ENCODE results near the gene PPP4R3B. TPM values are rescaled to one million over a fixed set of nuclear protein-coding genes. Genes with fewer than 3 reads are reported as not detected.

The PPP4R3B gene
- total and polyA plus RNA-seq, 2 of the 8 experiments (the other 6 are each of a cell fraction or from before 2014, with no cell fraction given): 8.5 to 39.1 TPM

- WGBS, 2 experiments (ENCODE audit: extremely low coverage in 1 of 2, insufficient coverage in 1 of 2, insufficient read length in 1 of 2, insufficient replicate concordance in 2 of 2, low coverage in 1 of 2, low lambda C conversion rate in 2 of 2, missing lambda C conversion rate in 1 of 2): 94% methylated on average over 11 of the region's 11 CpGs; no CpG with 5 or more reads in 1 of the 2 experiments
- H3K56ac ChIP-seq (replicated peaks; ENCODE audit: insufficient read length, low read depth, low read length): no peak overlapping the region
- H3K14ac ChIP-seq (ENCODE audit: insufficient read length): no peak overlapping the region
- H3K79me2 ChIP-seq (ENCODE audit: control insufficient read depth in 1 of 2, insufficient read depth in 2 of 2, low read length in 2 of 2): no peaks in the 10 kb centered on the region; a peak in 1 of 4 replicates
- no peak overlapping the region for H2BK20ac ChIP-seq (ENCODE audit: low read length)
- no peaks in the 10 kb centered on the region for H3K27me3 ChIP-seq (replicated peaks in 1 of 4; ENCODE audit: control insufficient read depth in 3 of 4, extremely low read depth in 1 of 4, insufficient read depth in 3 of 4, low read length in 3 of 4)
- H3K23ac ChIP-seq (ENCODE audit: insufficient read length): no peak overlapping the region
- no peak overlapping the region for H4K91ac ChIP-seq (replicated peaks; ENCODE audit: insufficient read length, low read length)
- H3K79me1 ChIP-seq (ENCODE audit: low read depth, low read length): no peaks in the 10 kb centered on the region
- H2AK5ac ChIP-seq (ENCODE audit: low read depth, low read length): no peak overlapping the region
- no peak overlapping the region for H3K4me2 ChIP-seq (ENCODE audit: insufficient read depth in 1 of 2, low read depth in 2 of 2, low read length in 2 of 2)
- H2BK12ac ChIP-seq (ENCODE audit: low read depth, low read length): no peak overlapping the region
- no peak overlapping the region for H3K4me3 ChIP-seq (ENCODE audit: extremely low read depth in 1 of 4, insufficient read depth in 2 of 4, low read depth in 3 of 4, low read length in 4 of 4)
- H2BK15ac ChIP-seq (ENCODE audit: low read length): no peak overlapping the region
- no peak overlapping the region for H4K8ac ChIP-seq (ENCODE audit: extremely low read depth, insufficient read depth, low read length)
- no peak overlapping the region for H4K5ac ChIP-seq (ENCODE audit: insufficient read length, low read depth, low read length)
- no peak overlapping the region for H3K27ac ChIP-seq (ENCODE audit: low read depth, low read length)
- no peak overlapping the region for H3K18ac ChIP-seq (ENCODE audit: extremely low read depth, low read length)
- H2AFZ ChIP-seq (ENCODE audit: low read length): no peak overlapping the region
- no peak overlapping the region for H2BK5ac ChIP-seq (ENCODE audit: low read depth, low read length)
- H2BK120ac ChIP-seq (replicated peaks; ENCODE audit: low read depth, low read length): no peak overlapping the region
- POLR2A ChIA-PET (ENCODE audit: partially characterized antibody): no interaction called here
- no peaks in the 10 kb centered on the region for H3K23me2 ChIP-seq (ENCODE audit: low read depth, low read length)
- DNase-seq (ENCODE audit: low read depth in 1 of 2, low spot score in 2 of 2) (no peak), FAIRE-seq (no peak)
- no peak overlapping the region for H3K9ac ChIP-seq (replicated peaks in 1 of 4; ENCODE audit: extremely low read depth in 1 of 4, low read depth in 3 of 4, low read length in 3 of 4)
- no peaks in the 10 kb centered on the region for H4K20me1 ChIP-seq (replicated peaks in 1 of 2; ENCODE audit: control insufficient read depth in 1 of 2, insufficient read depth in 2 of 2, low read length in 2 of 2)
- no peak overlapping the region for H3K4ac ChIP-seq (replicated peaks; ENCODE audit: insufficient read length, low read depth, low read length)
- CTCF ChIA-PET (ENCODE audit: partially characterized antibody): interaction anchor here (0.7 kb wide), 1 partner anchor 272 kb away, joined by 3 read pairs; no protein-coding TSS in a partner anchor
- no peaks in the 10 kb centered on the region for H3K9me3 ChIP-seq (ENCODE audit: insufficient read depth in 2 of 2, low read depth in 1 of 2, low read length in 1 of 2)
- peaks cover 4 to 16% (median 12%) of the 10 kb centered on the region in 4 experiments; a peak in 5 of 8 replicates for H3K36me3 ChIP-seq (ENCODE audit: control insufficient read depth in 2 of 4, insufficient read depth in 4 of 4, low read length in 3 of 4)
- H3K4me1 ChIP-seq (replicated peaks in 1 of 4; ENCODE audit: control insufficient read depth in 3 of 4, insufficient read depth in 4 of 4, low read length in 3 of 4): no peaks in the 10 kb centered on the region
- TF ChIP-seq BCL11A (IDR thresholded peaks at IDR 0.05; ENCODE audit: low read depth in 2 of 2, low read length in 2 of 2): no peak
- no peak for TF ChIP-seq JUND (IDR thresholded peaks at IDR 0.05; ENCODE audit: low read length)
- TF ChIP-seq GABPA (IDR thresholded peaks at IDR 0.05; ENCODE audit: borderline replicate concordance, insufficient read depth, low read length): no peak
- TF ChIP-seq RXRA (IDR thresholded peaks at IDR 0.05; ENCODE audit: insufficient read depth, low read depth, low read length): no peak
- TF ChIP-seq KDM4A (IDR thresholded peaks at IDR 0.05; ENCODE audit: low read depth, low read length, severe bottlenecking): no peak
- no peak for TF ChIP-seq MAFK (IDR thresholded peaks at IDR 0.05; ENCODE audit: low read depth, low read length)
- TF ChIP-seq TAF7 (optimal IDR thresholded peaks at IDR 0.05; ENCODE audit: borderline replicate concordance, low read depth, low read length): no peak
- no peak for TF ChIP-seq KDM5A (IDR thresholded peaks at IDR 0.05; ENCODE audit: low read length)
- TF ChIP-seq SIRT6 (IDR thresholded peaks at IDR 0.05; ENCODE audit: low read length): no peak
- no peak for TF ChIP-seq EZH2 (IDR thresholded peaks at IDR 0.05; ENCODE audit: low read depth, low read length, severe bottlenecking)
- TF ChIP-seq CREB1 (IDR thresholded peaks at IDR 0.05): no peak
- no peak for TF ChIP-seq CEBPB (IDR thresholded peaks at IDR 0.05; ENCODE audit: low read depth, low read length)
- no peak for TF ChIP-seq HDAC6 (IDR thresholded peaks at IDR 0.05; ENCODE audit: low read depth, low read length)
These were observed 19.2 kb downstream of the PPP4R3B start for GRCh38 chr2:55598056-55598795.
